HCT116 (cell line): ENCODE data around the gene KIAA1671. TPM values are rescaled to one million over a fixed set of nuclear protein-coding genes. Genes with fewer than 3 reads are reported as not detected.
A peak's percentile ranks its signal among the peaks of the same experiment; 100 is the strongest.

ENCODE experiments used
- ATAC-seq: fragments of 200-7000 bp; cut with Tn5 transposase; 2 replicates; pipeline ENCODE4 v1.9.1; 2020; ENCODE audit warnings: mild to moderate bottlenecking, moderate library complexity
- BruUV-seq: library from RNA; stranded (reverse); fragments of 400-500 nt; replicated peaks from 2 replicates; lab custom pipeline; 2021; lab: Mats Ljungman, UMichigan
- CTCF ChIA-PET: fragments of 300-600 bp; sonication (Branson Sonifier 250); formaldehyde crosslinking; loops from one replicate; lab custom pipeline; 2021; ENCODE audit warnings: antibody characterized with exemption; lab: Charles Lee
- POLR2A ChIA-PET: fragments of 300-600, 350-600 bp; sonication (Branson Sonifier 250); formaldehyde crosslinking; loops from one replicate; lab custom pipeline; 2021; ENCODE audit warnings: antibody characterized with exemption; lab: Charles Lee
- RAD21 ChIA-PET, 2 experiments: fragments of 300-600 bp; sonication (Branson Sonifier 250); formaldehyde crosslinking; loops; one replicate each; lab custom pipeline; 2023; ENCODE audit warnings: low total read pairs in 2 of 2; ENCODE audit not compliant: uncharacterized antibody in 2 of 2, unreplicated experiment in 2 of 2, low non-redundant PET in 1 of 2; lab: Charles Lee
- DNase-seq: peaks from one replicate; pipeline ENCODE4 v3.0.0-alpha.2; 2010; ENCODE audit warnings: low read depth, low spot score
- H2AFZ ChIP-seq: fragments of 200-600 bp; shearing (Covaris generic), sonication (generic); 2 replicates; pipeline ENCODE4 v1.6.1; 2017; ENCODE audit warnings: low read depth, mixed run types, mixed read lengths, antibody characterized with exemption, low read length; ENCODE audit not compliant: poor library complexity, severe bottlenecking
- H3K27ac ChIP-seq: 2 replicates; pipeline ENCODE4 v1.5.1; 2012; ENCODE audit warnings: low read depth, low read length
- H3K27me3 ChIP-seq: fragments of 200-600 bp; sonication (generic); 2 replicates; pipeline ENCODE4 v1.6.1; 2016; ENCODE audit warnings: mixed run types, low read length, mixed read lengths; ENCODE audit not compliant: insufficient read depth
- H3K36me3 ChIP-seq, 2 experiments: fragments of 200-500 bp in 1 of 2; fragments of 200-600 bp in 1 of 2; sonication (Bioruptor generic) in 1 of 2; sonication (generic) in 1 of 2; 2 replicates each; pipeline versions ENCODE4 v1.5.1 to v1.6.1; 2014 to 2016; ENCODE audit warnings: low read length in 2 of 2, inconsistent platforms in 1 of 2, mixed read lengths in 1 of 2, mixed run types in 1 of 2; ENCODE audit not compliant: insufficient read depth in 2 of 2, control insufficient read depth in 1 of 2
- H3K4me1 ChIP-seq, 2 experiments: fragments of 200-600 bp in 1 of 2; sonication (generic) in 1 of 2; 2 replicates each; pipeline versions ENCODE4 v1.5.1 to v1.6.1; 2012 to 2017; ENCODE audit warnings: low read length in 2 of 2, inconsistent platforms in 1 of 2, mild to moderate bottlenecking in 1 of 2, mixed read lengths in 1 of 2, mixed run types in 1 of 2, moderate library complexity in 1 of 2; ENCODE audit not compliant: insufficient read depth in 2 of 2, control insufficient read depth in 1 of 2
- H3K4me2 ChIP-seq: fragments of 200-600 bp; sonication (generic); 2 replicates; pipeline ENCODE4 v1.6.1; 2017; ENCODE audit warnings: mixed run types, low read length, mixed read lengths
- H3K4me3 ChIP-seq, 2 experiments: fragments of 200-600 bp in 1 of 2; sonication (generic) in 1 of 2; replicated peaks in 1 of 2; 2 replicates each; pipeline ENCODE4 v1.5.1; 2011 to 2016; ENCODE audit warnings: low read length in 2 of 2, control low read depth in 1 of 2, low read depth in 1 of 2, mild to moderate bottlenecking in 1 of 2, mixed read lengths in 1 of 2, mixed run types in 1 of 2
- H3K79me2 ChIP-seq: fragments of 200-600 bp; sonication (generic); 2 replicates; pipeline ENCODE4 v1.6.1; 2017; ENCODE audit warnings: mild to moderate bottlenecking, mixed run types, low read length, moderate library complexity, mixed read lengths; ENCODE audit not compliant: insufficient read depth
- H3K9ac ChIP-seq: fragments of 200-600 bp; sonication (generic); 2 replicates; pipeline ENCODE4 v1.6.1; 2016; ENCODE audit warnings: low read length, mixed read lengths
- H3K9me2 ChIP-seq: fragments of 200-600 bp; sonication (generic), shearing (Covaris generic); 2 replicates; pipeline ENCODE4 v1.6.1; 2017; ENCODE audit warnings: mixed run types, mild to moderate bottlenecking, moderate library complexity; ENCODE audit not compliant: insufficient read depth
- H3K9me3 ChIP-seq, 2 experiments: fragments of 200-500 bp in 1 of 2; fragments of 200-600 bp in 1 of 2; sonication (Bioruptor generic) in 1 of 2; sonication (generic) in 1 of 2; 2 replicates each; pipeline ENCODE4 v1.6.1; 2014 to 2017; ENCODE audit warnings: low read length in 2 of 2, mixed read lengths in 2 of 2, inconsistent platforms in 1 of 2, low read depth in 1 of 2, mild to moderate bottlenecking in 1 of 2, mixed run types in 1 of 2, moderate library complexity in 1 of 2; ENCODE audit not compliant: control insufficient read depth in 1 of 2, insufficient read depth in 1 of 2
- H4K20me1 ChIP-seq: fragments of 200-600 bp; sonication (generic), shearing (Covaris generic); 2 replicates; pipeline ENCODE4 v1.6.1; 2017; ENCODE audit warnings: mixed run types, mild to moderate bottlenecking, moderate library complexity; ENCODE audit not compliant: insufficient read depth
- CBX3 ChIP-seq: IDR thresholded peaks from 2 replicates; pipeline ENCODE4 v1.6.1; 2012; ENCODE audit warnings: low read depth
- CEBPB ChIP-seq: IDR thresholded peaks from 2 replicates; pipeline ENCODE4 v1.6.1; 2012; ENCODE audit warnings: low read depth
- EGR1 ChIP-seq: IDR thresholded peaks from 2 replicates; pipeline ENCODE4 v1.6.1; 2012; ENCODE audit warnings: low read depth
- ELF1 ChIP-seq: IDR thresholded peaks from 2 replicates; pipeline ENCODE4 v1.6.1; 2012; ENCODE audit warnings: low read depth, borderline replicate concordance
- EZH2 ChIP-seq: fragments of 200-600 bp; sonication (generic); IDR thresholded peaks from 2 replicates; pipeline ENCODE4 v1.6.1; 2017; ENCODE audit warnings: antibody characterized with exemption, mixed run types
- EZH2phosphoT487 ChIP-seq: fragments of 200-600 bp; IDR thresholded peaks from 2 replicates; pipeline ENCODE4 v1.6.1; 2018; ENCODE audit warnings: antibody characterized with exemption, borderline replicate concordance
- FOSL1 ChIP-seq: IDR thresholded peaks from 2 replicates; pipeline ENCODE4 v1.6.1; 2012; ENCODE audit warnings: low read depth
- JUND ChIP-seq: IDR thresholded peaks from 2 replicates; pipeline ENCODE4 v1.6.1; 2012
- POLR2A ChIP-seq: IDR thresholded peaks from 2 replicates; pipeline ENCODE4 v1.7.0; 2011; ENCODE audit warnings: borderline replicate concordance; ENCODE audit not compliant: insufficient read depth, insufficient read length; ENCODE audit errors: extremely low read depth
- RAD21 ChIP-seq: IDR thresholded peaks from 2 replicates; pipeline ENCODE4 v1.6.1; 2012; ENCODE audit warnings: low read depth, mild to moderate bottlenecking
- SRF ChIP-seq: IDR thresholded peaks from 2 replicates; pipeline ENCODE4 v1.6.1; 2012; ENCODE audit warnings: low read depth
- TCF7L2 ChIP-seq: IDR thresholded peaks from 2 replicates; pipeline ENCODE4 v1.7.0; 2011; ENCODE audit warnings: borderline replicate concordance, inconsistent platforms; ENCODE audit not compliant: insufficient read depth, insufficient read length; ENCODE audit errors: extremely low read depth
- YY1 ChIP-seq: IDR thresholded peaks from 2 replicates; pipeline ENCODE4 v1.6.1; 2011; ENCODE audit warnings: low read length, low read depth, moderate library complexity, mild to moderate bottlenecking; ENCODE audit not compliant: insufficient replicate concordance; ENCODE audit errors: extremely low read depth
- ZFX ChIP-seq: fragments of 450-650 bp; IDR thresholded peaks from 2 replicates; pipeline ENCODE4 v1.6.1; 2017
- ZNF274 ChIP-seq: fragments of 200-500 bp; sonication (Bioruptor generic); IDR thresholded peaks from 2 replicates; pipeline ENCODE4 v1.6.1; 2014; ENCODE audit warnings: mild to moderate bottlenecking, low read depth, low read length, inconsistent platforms
- intact Hi-C: fragments of 100-400 bp; cut with micrococcal nuclease; formaldehyde crosslinking; loops from 2 replicates; pipeline ENCODE4 v1.10.0; 2022
- total RNA-seq: library from RNA; stranded (reverse); gene quantifications from one replicate; pipeline ENCODE4 v1.2.1, GENCODE V29; 2021; ENCODE audit not compliant: unreplicated experiment
- TF ChIP-seq, protein P1 (sequence below): IDR thresholded peaks from 2 replicates; pipeline ENCODE4 v1.6.1; 2012; ENCODE audit warnings: low read depth
- TF ChIP-seq, protein P2 (sequence below): IDR thresholded peaks from 2 replicates; pipeline ENCODE4 v1.6.1; 2011; ENCODE audit warnings: mild to moderate bottlenecking, low read length, moderate library complexity; ENCODE audit not compliant: insufficient replicate concordance; ENCODE audit errors: extremely low read depth
- TF ChIP-seq, protein P3 (sequence below): IDR thresholded peaks from 2 replicates; pipeline ENCODE4 v1.6.1; 2012
- TF ChIP-seq, protein P4 (sequence below), 3 experiments: fragments of 200-600 bp in 1 of 3; sonication (generic) in 1 of 3; IDR thresholded peaks in 2 of 3; conservative IDR thresholded peaks in 1 of 3; 2 replicates each; pipeline ENCODE4 v1.5.1; 2012 to 2017; ENCODE audit warnings: low read depth in 2 of 3, low read length in 2 of 3, antibody characterized with exemption in 1 of 3, borderline replicate concordance in 1 of 3, control low read depth in 1 of 3, mild to moderate bottlenecking in 1 of 3, mixed read lengths in 1 of 3, mixed run types in 1 of 3, moderate library complexity in 1 of 3; ENCODE audit not compliant: insufficient read depth in 1 of 3
- TF ChIP-seq, protein P5 (sequence below): IDR thresholded peaks from 2 replicates; pipeline ENCODE4 v1.6.1; 2012

The KIAA1671 gene
- total RNA-seq, 1 experiment from 2014 or later: 36.8 TPM

DNA sequence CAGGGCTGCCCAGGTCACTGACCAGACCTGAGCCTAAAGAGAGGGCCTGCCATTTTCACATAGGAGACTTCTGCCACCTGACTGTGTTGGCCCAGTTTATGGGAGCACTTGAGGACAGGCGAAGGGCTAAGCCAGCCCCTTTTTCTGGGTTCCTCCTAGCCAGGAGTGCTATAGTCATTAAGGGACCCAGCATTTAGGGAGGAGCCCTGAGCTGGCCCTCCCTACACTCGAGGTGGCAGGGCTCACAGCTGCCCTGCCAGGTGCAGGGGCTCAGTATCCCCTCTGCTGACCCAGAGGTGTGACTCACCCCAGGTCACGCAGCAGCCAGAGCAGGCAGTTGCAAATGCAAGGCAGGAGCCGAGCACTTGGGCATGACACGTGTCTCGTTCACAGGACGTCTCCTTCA, 160.8 kb downstream of the KIAA1671 start:
- Histone ChIP-seq H3K79me2 (no peaks in the 10 kb centered on the region; the same call in 1 of the 2 replicates), H3K9me3 (no peaks in the 10 kb centered on the region), H3K9ac (no peak overlapping the region), H3K36me3 (peaks cover 0 to 2% of the 10 kb centered on the region in 2 experiments; a peak in 1 of 4 replicates), H4K20me1 (no peaks in the 10 kb centered on the region), H3K27ac (no peak overlapping the region), H3K4me2 (peak overlapping the region; percentile 9; the same call in 1 of the 2 replicates), H2AFZ (no peak overlapping the region), H3K4me3 (no peak overlapping the region), H3K4me1 (peaks cover 16 to 41% of the 10 kb centered on the region in 2 experiments; a peak in 3 of 4 replicates), H3K9me2 (no peaks in the 10 kb centered on the region), H3K27me3 (no peaks in the 10 kb centered on the region)
- no TSS peak for BruUV-seq
- ATAC-seq (no peak), DNase-seq (no peak)
- ChIA-PET POLR2A (no interaction called here), RAD21 (no interaction called here), CTCF (no interaction called here)
- intact Hi-C loops: no loop called here
- no peak for TF ChIP-seq RAD21
- no peak for TF ChIP-seq ZFX
- TF ChIP-seq JUND: no peak
- no peak for TF ChIP-seq ELF1
- no peak for TF ChIP-seq SRF
- TF ChIP-seq, protein P1, sequence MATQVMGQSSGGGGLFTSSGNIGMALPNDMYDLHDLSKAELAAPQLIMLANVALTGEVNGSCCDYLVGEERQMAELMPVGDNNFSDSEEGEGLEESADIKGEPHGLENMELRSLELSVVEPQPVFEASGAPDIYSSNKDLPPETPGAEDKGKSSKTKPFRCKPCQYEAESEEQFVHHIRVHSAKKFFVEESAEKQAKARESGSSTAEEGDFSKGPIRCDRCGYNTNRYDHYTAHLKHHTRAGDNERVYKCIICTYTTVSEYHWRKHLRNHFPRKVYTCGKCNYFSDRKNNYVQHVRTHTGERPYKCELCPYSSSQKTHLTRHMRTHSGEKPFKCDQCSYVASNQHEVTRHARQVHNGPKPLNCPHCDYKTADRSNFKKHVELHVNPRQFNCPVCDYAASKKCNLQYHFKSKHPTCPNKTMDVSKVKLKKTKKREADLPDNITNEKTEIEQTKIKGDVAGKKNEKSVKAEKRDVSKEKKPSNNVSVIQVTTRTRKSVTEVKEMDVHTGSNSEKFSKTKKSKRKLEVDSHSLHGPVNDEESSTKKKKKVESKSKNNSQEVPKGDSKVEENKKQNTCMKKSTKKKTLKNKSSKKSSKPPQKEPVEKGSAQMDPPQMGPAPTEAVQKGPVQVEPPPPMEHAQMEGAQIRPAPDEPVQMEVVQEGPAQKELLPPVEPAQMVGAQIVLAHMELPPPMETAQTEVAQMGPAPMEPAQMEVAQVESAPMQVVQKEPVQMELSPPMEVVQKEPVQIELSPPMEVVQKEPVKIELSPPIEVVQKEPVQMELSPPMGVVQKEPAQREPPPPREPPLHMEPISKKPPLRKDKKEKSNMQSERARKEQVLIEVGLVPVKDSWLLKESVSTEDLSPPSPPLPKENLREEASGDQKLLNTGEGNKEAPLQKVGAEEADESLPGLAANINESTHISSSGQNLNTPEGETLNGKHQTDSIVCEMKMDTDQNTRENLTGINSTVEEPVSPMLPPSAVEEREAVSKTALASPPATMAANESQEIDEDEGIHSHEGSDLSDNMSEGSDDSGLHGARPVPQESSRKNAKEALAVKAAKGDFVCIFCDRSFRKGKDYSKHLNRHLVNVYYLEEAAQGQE: no peak
- TF ChIP-seq, protein P2, sequence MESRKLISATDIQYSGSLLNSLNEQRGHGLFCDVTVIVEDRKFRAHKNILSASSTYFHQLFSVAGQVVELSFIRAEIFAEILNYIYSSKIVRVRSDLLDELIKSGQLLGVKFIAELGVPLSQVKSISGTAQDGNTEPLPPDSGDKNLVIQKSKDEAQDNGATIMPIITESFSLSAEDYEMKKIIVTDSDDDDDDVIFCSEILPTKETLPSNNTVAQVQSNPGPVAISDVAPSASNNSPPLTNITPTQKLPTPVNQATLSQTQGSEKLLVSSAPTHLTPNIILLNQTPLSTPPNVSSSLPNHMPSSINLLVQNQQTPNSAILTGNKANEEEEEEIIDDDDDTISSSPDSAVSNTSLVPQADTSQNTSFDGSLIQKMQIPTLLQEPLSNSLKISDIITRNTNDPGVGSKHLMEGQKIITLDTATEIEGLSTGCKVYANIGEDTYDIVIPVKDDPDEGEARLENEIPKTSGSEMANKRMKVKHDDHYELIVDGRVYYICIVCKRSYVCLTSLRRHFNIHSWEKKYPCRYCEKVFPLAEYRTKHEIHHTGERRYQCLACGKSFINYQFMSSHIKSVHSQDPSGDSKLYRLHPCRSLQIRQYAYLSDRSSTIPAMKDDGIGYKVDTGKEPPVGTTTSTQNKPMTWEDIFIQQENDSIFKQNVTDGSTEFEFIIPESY: no peak
- TF ChIP-seq CEBPB: no peak
- no peak for TF ChIP-seq EGR1
- TF ChIP-seq, protein P3, sequence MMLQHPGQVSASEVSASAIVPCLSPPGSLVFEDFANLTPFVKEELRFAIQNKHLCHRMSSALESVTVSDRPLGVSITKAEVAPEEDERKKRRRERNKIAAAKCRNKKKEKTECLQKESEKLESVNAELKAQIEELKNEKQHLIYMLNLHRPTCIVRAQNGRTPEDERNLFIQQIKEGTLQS: no peak
- no peak for TF ChIP-seq POLR2A
- no peak for TF ChIP-seq TCF7L2
- no peak for TF ChIP-seq FOSL1
- TF ChIP-seq ZNF274: no peak
- no peak for TF ChIP-seq EZH2
- TF ChIP-seq YY1: no peak
- TF ChIP-seq, protein P4, sequence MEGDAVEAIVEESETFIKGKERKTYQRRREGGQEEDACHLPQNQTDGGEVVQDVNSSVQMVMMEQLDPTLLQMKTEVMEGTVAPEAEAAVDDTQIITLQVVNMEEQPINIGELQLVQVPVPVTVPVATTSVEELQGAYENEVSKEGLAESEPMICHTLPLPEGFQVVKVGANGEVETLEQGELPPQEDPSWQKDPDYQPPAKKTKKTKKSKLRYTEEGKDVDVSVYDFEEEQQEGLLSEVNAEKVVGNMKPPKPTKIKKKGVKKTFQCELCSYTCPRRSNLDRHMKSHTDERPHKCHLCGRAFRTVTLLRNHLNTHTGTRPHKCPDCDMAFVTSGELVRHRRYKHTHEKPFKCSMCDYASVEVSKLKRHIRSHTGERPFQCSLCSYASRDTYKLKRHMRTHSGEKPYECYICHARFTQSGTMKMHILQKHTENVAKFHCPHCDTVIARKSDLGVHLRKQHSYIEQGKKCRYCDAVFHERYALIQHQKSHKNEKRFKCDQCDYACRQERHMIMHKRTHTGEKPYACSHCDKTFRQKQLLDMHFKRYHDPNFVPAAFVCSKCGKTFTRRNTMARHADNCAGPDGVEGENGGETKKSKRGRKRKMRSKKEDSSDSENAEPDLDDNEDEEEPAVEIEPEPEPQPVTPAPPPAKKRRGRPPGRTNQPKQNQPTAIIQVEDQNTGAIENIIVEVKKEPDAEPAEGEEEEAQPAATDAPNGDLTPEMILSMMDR (IDR thresholded peaks at IDR 0.05 in 2 of 3, conservative IDR thresholded peaks at IDR 0.05 in 1 of 3; ENCODE audit: borderline replicate concordance in 1 of 3, insufficient read depth in 1 of 3, low read depth in 2 of 3, low read length in 2 of 3): no peak
- TF ChIP-seq CBX3: no peak
- TF ChIP-seq, protein P5, sequence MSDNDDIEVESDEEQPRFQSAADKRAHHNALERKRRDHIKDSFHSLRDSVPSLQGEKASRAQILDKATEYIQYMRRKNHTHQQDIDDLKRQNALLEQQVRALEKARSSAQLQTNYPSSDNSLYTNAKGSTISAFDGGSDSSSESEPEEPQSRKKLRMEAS: no peak
- no peak for TF ChIP-seq EZH2phosphoT487
